ENCODE measurements around the gene ANKRD63. TPM values are rescaled to one million over a fixed set of nuclear protein-coding genes. Genes with fewer than 3 reads are reported as not detected.

Gene ANKRD63
- total and polyA plus RNA-seq, 10 of the 15 experiments (the other 5 are each of a cell fraction or from before 2014, with no cell fraction given): not detected

Other genes starting within 250 kb of the ANKRD63 start
Only the 7 nearest of the 13 such genes appear.
- 0.40 and 1.2 TPM in 2 replicates for gene PAK6, start 44.0 kb downstream of the ANKRD63 start, total RNA-seq (2014; rRNA removed)
- 0.14 and 0.36 TPM in 2 replicates for gene PAK6, start 44.0 kb downstream of the ANKRD63 start, total RNA-seq (2014; rRNA removed; fragmentation: Illumina TruSeq; extraction: Trizol)
- 0.59 and 0.77 TPM in 2 replicates for gene PAK6, start 44.0 kb downstream of the ANKRD63 start, total RNA-seq (2021)
- 0.03 and 0.07 TPM in 2 replicates for gene PAK6, start 44.0 kb downstream of the ANKRD63 start, polyA plus RNA-seq (2011; rRNA removed)
- 0.16 and 0.25 TPM in 2 replicates for gene PAK6, start 44.0 kb downstream of the ANKRD63 start, polyA plus RNA-seq (2014; fragmentation: Illumina TruSeq; extraction: Trizol)
- under 1 TPM in 1 of 2 experiments, not detected in 1; 0.07 TPM for gene PAK6, start 44.0 kb downstream of the ANKRD63 start, polyA plus RNA-seq (2014; fragmentation: Nextera tagmentation; extraction: Ambion mirVana)
- 0.92 and 1.3 TPM in 2 replicates for gene PAK6, start 44.0 kb downstream of the ANKRD63 start, polyA plus RNA-seq (2014; rRNA removed)
- gene PAK6, start 44.0 kb downstream of the ANKRD63 start, polyA plus RNA-seq (2016; fragmentation: Nextera tagmentation; extraction: Ambion mirVana): under 1 TPM in 1 of 2 experiments, not detected in 1; 0.27 TPM
- 18.5 and 25.2 TPM in 2 replicates for gene PLCB2, start 24.9 kb upstream of the ANKRD63 start, total RNA-seq (2014; rRNA removed)
- gene PLCB2, start 24.9 kb upstream of the ANKRD63 start, total RNA-seq (2014; rRNA removed; fragmentation: Illumina TruSeq; extraction: Trizol): 13.2 and 13.9 TPM in 2 replicates
- 33.8 and 39.4 TPM in 2 replicates for gene PLCB2, start 24.9 kb upstream of the ANKRD63 start, total RNA-seq (2021)
- gene PLCB2, start 24.9 kb upstream of the ANKRD63 start, polyA plus RNA-seq (2011; rRNA removed): 0.88 and 1.2 TPM in 2 replicates
- gene PLCB2, start 24.9 kb upstream of the ANKRD63 start, polyA plus RNA-seq (2014; fragmentation: Illumina TruSeq; extraction: Trizol): 17.4 and 24.7 TPM in 2 replicates
- gene PLCB2, start 24.9 kb upstream of the ANKRD63 start, polyA plus RNA-seq (2014; fragmentation: Nextera tagmentation; extraction: Ambion mirVana): 1 to 10 TPM; 1.3 to 2.4 TPM
- gene PLCB2, start 24.9 kb upstream of the ANKRD63 start, polyA plus RNA-seq (2014; rRNA removed): 32.6 and 34.4 TPM in 2 replicates
- gene PLCB2, start 24.9 kb upstream of the ANKRD63 start, polyA plus RNA-seq (2016; fragmentation: Nextera tagmentation; extraction: Ambion mirVana): 1 to 10 TPM; 6.9 to 7.4 TPM
- gene INAFM2, start 40.6 kb upstream of the ANKRD63 start, total RNA-seq (2014; rRNA removed): 3.8 and 5.0 TPM in 2 replicates
- gene INAFM2, start 40.6 kb upstream of the ANKRD63 start, total RNA-seq (2014; rRNA removed; fragmentation: Illumina TruSeq; extraction: Trizol): 3.9 and 5.2 TPM in 2 replicates
- 5.2 and 8.1 TPM in 2 replicates for gene INAFM2, start 40.6 kb upstream of the ANKRD63 start, total RNA-seq (2021)
- gene INAFM2, start 40.6 kb upstream of the ANKRD63 start, polyA plus RNA-seq (2011; rRNA removed): 4.0 and 4.2 TPM in 2 replicates
- 3.9 and 5.9 TPM in 2 replicates for gene INAFM2, start 40.6 kb upstream of the ANKRD63 start, polyA plus RNA-seq (2014; fragmentation: Illumina TruSeq; extraction: Trizol)
- 1 to 10 TPM; 2.0 to 2.4 TPM for gene INAFM2, start 40.6 kb upstream of the ANKRD63 start, polyA plus RNA-seq (2014; fragmentation: Nextera tagmentation; extraction: Ambion mirVana)
- 3.0 and 4.2 TPM in 2 replicates for gene INAFM2, start 40.6 kb upstream of the ANKRD63 start, polyA plus RNA-seq (2014; rRNA removed)
- gene INAFM2, start 40.6 kb upstream of the ANKRD63 start, polyA plus RNA-seq (2016; fragmentation: Nextera tagmentation; extraction: Ambion mirVana): 1 to 10 TPM in 1 of 2 experiments, under 1 TPM in 1; 0.75 to 1.2 TPM
- not detected in 2 replicates for gene CCDC9B, start 57.9 kb upstream of the ANKRD63 start, total RNA-seq (2014; rRNA removed)
- 0.04 and 0.05 TPM in 2 replicates for gene CCDC9B, start 57.9 kb upstream of the ANKRD63 start, total RNA-seq (2014; rRNA removed; fragmentation: Illumina TruSeq; extraction: Trizol)
- gene CCDC9B, start 57.9 kb upstream of the ANKRD63 start, total RNA-seq (2021): 0.08 and 0.19 TPM in 2 replicates
- not detected in 2 replicates for gene CCDC9B, start 57.9 kb upstream of the ANKRD63 start, polyA plus RNA-seq (2011; rRNA removed)
- gene CCDC9B, start 57.9 kb upstream of the ANKRD63 start, polyA plus RNA-seq (2014; fragmentation: Illumina TruSeq; extraction: Trizol): 0.01 and 0.11 TPM in 2 replicates
- gene CCDC9B, start 57.9 kb upstream of the ANKRD63 start, polyA plus RNA-seq (2014; fragmentation: Nextera tagmentation; extraction: Ambion mirVana): under 1 TPM in 1 of 2 experiments, not detected in 1; 0.02 TPM
- 0.05 TPM in 1 of 2 replicates, not detected in the other for gene CCDC9B, start 57.9 kb upstream of the ANKRD63 start, polyA plus RNA-seq (2014; rRNA removed)
- gene CCDC9B, start 57.9 kb upstream of the ANKRD63 start, polyA plus RNA-seq (2016; fragmentation: Nextera tagmentation; extraction: Ambion mirVana): not detected
- not detected in 2 replicates for gene PHGR1, start 68.0 kb upstream of the ANKRD63 start, total RNA-seq (2014; rRNA removed)
- gene PHGR1, start 68.0 kb upstream of the ANKRD63 start, total RNA-seq (2014; rRNA removed; fragmentation: Illumina TruSeq; extraction: Trizol): not detected in 2 replicates
- gene PHGR1, start 68.0 kb upstream of the ANKRD63 start, total RNA-seq (2021): not detected in 2 replicates
- not detected in 2 replicates for gene PHGR1, start 68.0 kb upstream of the ANKRD63 start, polyA plus RNA-seq (2011; rRNA removed)
- gene PHGR1, start 68.0 kb upstream of the ANKRD63 start, polyA plus RNA-seq (2014; fragmentation: Illumina TruSeq; extraction: Trizol): not detected in 2 replicates
- gene PHGR1, start 68.0 kb upstream of the ANKRD63 start, polyA plus RNA-seq (2014; fragmentation: Nextera tagmentation; extraction: Ambion mirVana): not detected
- gene PHGR1, start 68.0 kb upstream of the ANKRD63 start, polyA plus RNA-seq (2014; rRNA removed): not detected in 2 replicates
- not detected for gene PHGR1, start 68.0 kb upstream of the ANKRD63 start, polyA plus RNA-seq (2016; fragmentation: Nextera tagmentation; extraction: Ambion mirVana)
- gene DISP2, start 75.2 kb upstream of the ANKRD63 start, total RNA-seq (2014; rRNA removed): not detected in 2 replicates
- gene DISP2, start 75.2 kb upstream of the ANKRD63 start, total RNA-seq (2014; rRNA removed; fragmentation: Illumina TruSeq; extraction: Trizol): not detected in 2 replicates
- gene DISP2, start 75.2 kb upstream of the ANKRD63 start, total RNA-seq (2021): not detected in 2 replicates
- gene DISP2, start 75.2 kb upstream of the ANKRD63 start, polyA plus RNA-seq (2011; rRNA removed): not detected in 2 replicates
- 0.03 TPM in 1 of 2 replicates, not detected in the other for gene DISP2, start 75.2 kb upstream of the ANKRD63 start, polyA plus RNA-seq (2014; fragmentation: Illumina TruSeq; extraction: Trizol)
- under 1 TPM; under 0.01 to 0.20 TPM for gene DISP2, start 75.2 kb upstream of the ANKRD63 start, polyA plus RNA-seq (2014; fragmentation: Nextera tagmentation; extraction: Ambion mirVana)
- 0.01 TPM in 1 of 2 replicates, not detected in the other for gene DISP2, start 75.2 kb upstream of the ANKRD63 start, polyA plus RNA-seq (2014; rRNA removed)
- gene DISP2, start 75.2 kb upstream of the ANKRD63 start, polyA plus RNA-seq (2016; fragmentation: Nextera tagmentation; extraction: Ambion mirVana): under 1 TPM in 1 of 2 experiments, not detected in 1; 0.12 TPM
- gene KNSTRN, start 99.7 kb upstream of the ANKRD63 start, total RNA-seq (2014; rRNA removed): 50.3 and 51.7 TPM in 2 replicates
- gene KNSTRN, start 99.7 kb upstream of the ANKRD63 start, total RNA-seq (2014; rRNA removed; fragmentation: Illumina TruSeq; extraction: Trizol): 63.4 and 72.1 TPM in 2 replicates
- 38.1 and 39.4 TPM in 2 replicates for gene KNSTRN, start 99.7 kb upstream of the ANKRD63 start, total RNA-seq (2021)
- 35.5 and 51.2 TPM in 2 replicates for gene KNSTRN, start 99.7 kb upstream of the ANKRD63 start, polyA plus RNA-seq (2011; rRNA removed)
- gene KNSTRN, start 99.7 kb upstream of the ANKRD63 start, polyA plus RNA-seq (2014; fragmentation: Illumina TruSeq; extraction: Trizol): 57.5 and 60.4 TPM in 2 replicates
- gene KNSTRN, start 99.7 kb upstream of the ANKRD63 start, polyA plus RNA-seq (2014; fragmentation: Nextera tagmentation; extraction: Ambion mirVana): 10 to 100 TPM; 30.3 to 37.3 TPM
- gene KNSTRN, start 99.7 kb upstream of the ANKRD63 start, polyA plus RNA-seq (2014; rRNA removed): 41.8 and 42.6 TPM in 2 replicates
- 10 to 100 TPM; 63.3 to 64.5 TPM for gene KNSTRN, start 99.7 kb upstream of the ANKRD63 start, polyA plus RNA-seq (2016; fragmentation: Nextera tagmentation; extraction: Ambion mirVana)

Data from GM12878 (cell line).